Stimulated activated memory B cell treated with anti-CD40 and anti-IgM and Interleukin-4, amounts not matched to agents 10 μg/mL and 1 μg/mL and 100 μg/mL, for 72 hours (primary cell): Measurements from ENCODE around the gene TTC17.

Experiments
- ATAC-seq: fragments of 150-1000 bp; cut with Tn5 transposase; 2 replicates; pipeline ENCODE4 v1.10.0; 2021
- H3K27ac Mint-ChIP-seq: one replicate; pipeline ENCODE4 v1.8.0; 2022; ENCODE audit warnings: mild to moderate bottlenecking, mixed read lengths
- H3K27me3 Mint-ChIP-seq: one replicate; pipeline ENCODE4 v1.8.0; 2022; ENCODE audit warnings: mixed read lengths
- H3K36me3 Mint-ChIP-seq: one replicate; pipeline ENCODE4 v1.8.0; 2022; ENCODE audit warnings: mixed read lengths
- H3K4me1 Mint-ChIP-seq: one replicate; pipeline ENCODE4 v1.8.0; 2022; ENCODE audit warnings: mixed read lengths
- H3K4me3 Mint-ChIP-seq: one replicate; pipeline ENCODE4 v1.8.0; 2022; ENCODE audit warnings: mild to moderate bottlenecking, moderate library complexity, mixed read lengths
- H3K9me3 Mint-ChIP-seq: one replicate; pipeline ENCODE4 v1.8.0; 2022; ENCODE audit warnings: mixed read lengths

TTC17 gene

GRCh38 chr11:43517518-43517917 lies 158.8 kb downstream of the TTC17 start:
- H3K27me3 Mint-ChIP-seq, result peaks cover 36% of the 10 kb centered on the region
- no peaks in the 10 kb centered on the region for H3K4me1 Mint-ChIP-seq
- H3K36me3 Mint-ChIP-seq, result no peaks in the 10 kb centered on the region
- ATAC-seq, result no peak
- H3K4me3 Mint-ChIP-seq, result no peak overlapping the region
- H3K27ac Mint-ChIP-seq, result no peak overlapping the region
- H3K9me3 Mint-ChIP-seq, result peaks cover 8% of the 10 kb centered on the region

DNA sequence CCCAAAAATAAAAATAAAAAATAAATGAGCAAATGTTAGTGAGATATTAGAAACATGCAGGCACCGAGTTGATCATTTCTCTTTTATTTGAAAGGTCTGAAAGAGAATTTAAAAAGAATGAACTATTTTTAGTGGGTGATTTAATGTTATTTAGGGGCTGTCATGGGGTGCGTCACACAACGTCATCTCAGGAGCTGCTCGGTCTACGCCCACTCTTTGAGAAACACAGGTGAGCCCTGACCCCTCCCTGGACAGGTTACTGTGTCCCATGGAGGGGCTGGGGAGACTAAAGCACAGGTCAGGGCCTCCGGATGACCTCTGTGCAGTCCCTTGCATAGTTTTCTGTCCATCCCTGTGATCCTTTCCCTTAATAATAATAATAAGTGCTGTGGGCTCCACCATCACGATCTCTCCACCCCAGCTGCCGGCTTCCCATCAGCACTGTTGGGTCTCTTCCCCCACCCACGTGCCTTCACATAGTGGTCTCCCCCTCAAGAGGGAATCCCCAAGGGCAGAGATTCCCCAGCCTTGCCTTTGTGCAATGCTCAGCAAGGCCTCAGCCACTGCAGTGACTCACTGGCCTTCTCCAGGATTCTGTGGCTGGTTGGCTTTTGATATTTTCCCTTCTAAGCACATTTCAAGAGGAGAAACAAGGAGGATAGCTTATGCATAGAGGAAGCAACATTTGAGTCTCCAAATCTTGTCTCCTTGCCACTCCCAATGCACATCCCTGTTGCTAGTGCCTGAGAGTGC lies 159.9 kb downstream of the TTC17 start:
- Mint-ChIP-seq H3K36me3 (no peaks in the 10 kb centered on the region), H3K4me1 (no peaks in the 10 kb centered on the region), H3K9me3 (peaks cover 7% of the 10 kb centered on the region), H3K4me3 (no peak overlapping the region), H3K27me3 (peaks cover 36% of the 10 kb centered on the region), H3K27ac (no peak overlapping the region)
- ATAC-seq, result no peak

DNA sequence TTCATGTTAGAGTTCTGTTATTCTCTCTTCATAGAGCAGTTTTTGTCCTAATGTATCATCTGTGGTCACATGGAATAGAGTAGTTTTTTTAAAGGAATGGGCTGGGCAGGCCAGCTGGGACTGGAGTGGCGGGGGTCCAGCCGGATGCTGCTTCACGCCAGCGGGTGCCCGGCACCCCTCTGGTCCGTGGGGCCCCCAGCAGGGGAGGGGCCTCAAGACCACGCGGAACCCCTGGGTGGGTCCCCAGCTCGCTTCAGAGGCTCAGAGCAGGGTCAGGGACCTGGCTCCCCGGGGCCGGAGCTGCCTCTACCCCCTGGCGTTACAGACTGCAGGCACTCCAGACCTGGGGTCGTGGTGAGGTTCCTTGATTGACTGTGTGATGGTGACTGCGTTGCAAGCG lies 162.8 kb downstream of the TTC17 start:
- no peak overlapping the region for H3K27ac Mint-ChIP-seq
- peaks cover 14% of the 10 kb centered on the region for H3K9me3 Mint-ChIP-seq
- ATAC-seq, result no peak
- H3K4me3 Mint-ChIP-seq, result no peak overlapping the region
- H3K27me3 Mint-ChIP-seq, result peaks cover 19% of the 10 kb centered on the region
- H3K4me1 Mint-ChIP-seq, result no peaks in the 10 kb centered on the region
- H3K36me3 Mint-ChIP-seq, result no peaks in the 10 kb centered on the region

GRCh38 chr11:43523632-43524031 lies 164.9 kb downstream of the TTC17 start:
- Mint-ChIP-seq H3K9me3 (peaks cover 14% of the 10 kb centered on the region), H3K4me3 (no peak overlapping the region), H3K36me3 (no peaks in the 10 kb centered on the region), H3K27me3 (peaks cover 9% of the 10 kb centered on the region), H3K4me1 (no peaks in the 10 kb centered on the region), H3K27ac (no peak overlapping the region)
- no peak for ATAC-seq

GRCh38 chr11:43532041-43532440 lies 173.3 kb downstream of the TTC17 start:
- Mint-ChIP-seq H3K27ac (no peak overlapping the region), H3K4me1 (no peaks in the 10 kb centered on the region), H3K27me3 (peaks cover 13% of the 10 kb centered on the region), H3K36me3 (no peaks in the 10 kb centered on the region), H3K9me3 (no peaks in the 10 kb centered on the region), H3K4me3 (no peak overlapping the region)
- no peak for ATAC-seq

GRCh38 chr11:43537833-43538615 lies 179.3 kb downstream of the TTC17 start:
- peaks cover 4% of the 10 kb centered on the region for H3K9me3 Mint-ChIP-seq
- H3K27ac Mint-ChIP-seq, result no peak overlapping the region
- H3K36me3 Mint-ChIP-seq, result no peaks in the 10 kb centered on the region
- H3K4me3 Mint-ChIP-seq, result no peak overlapping the region
- no peaks in the 10 kb centered on the region for H3K4me1 Mint-ChIP-seq
- peaks cover 43% of the 10 kb centered on the region for H3K27me3 Mint-ChIP-seq
- ATAC-seq, result no peak

DNA sequence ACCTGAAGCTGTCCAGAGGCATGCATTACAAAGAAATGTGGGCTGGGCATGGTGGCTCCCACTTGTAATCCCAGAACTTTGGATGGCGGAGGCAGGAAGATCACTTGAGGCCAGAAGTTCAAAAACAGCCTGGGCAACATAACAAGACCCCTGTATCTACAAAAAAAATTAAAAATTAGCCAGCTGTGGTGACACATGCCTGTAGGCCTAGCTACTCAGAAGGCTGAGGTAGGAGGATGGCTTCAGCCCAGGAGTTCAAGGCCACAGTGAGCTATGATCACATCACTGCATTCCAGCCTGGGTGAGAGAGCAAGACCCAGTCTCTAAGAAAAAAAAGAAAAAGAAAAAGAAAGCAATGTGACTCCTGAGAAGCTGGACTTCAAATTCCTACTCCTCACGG lies 183.3 kb downstream of the TTC17 start:
- ATAC-seq, result no peak
- Mint-ChIP-seq H3K36me3 (no peaks in the 10 kb centered on the region), H3K4me1 (no peaks in the 10 kb centered on the region), H3K27me3 (peaks cover 30% of the 10 kb centered on the region), H3K27ac (no peak overlapping the region), H3K9me3 (peaks cover 4% of the 10 kb centered on the region), H3K4me3 (no peak overlapping the region)

GRCh38 chr11:43542750-43543712 lies 184.3 kb downstream of the TTC17 start:
- no peaks in the 10 kb centered on the region for H3K4me1 Mint-ChIP-seq
- peaks cover 21% of the 10 kb centered on the region for H3K27me3 Mint-ChIP-seq
- H3K27ac Mint-ChIP-seq, result no peak overlapping the region
- no peak overlapping the region for H3K4me3 Mint-ChIP-seq
- no peak for ATAC-seq
- no peaks in the 10 kb centered on the region for H3K36me3 Mint-ChIP-seq
- H3K9me3 Mint-ChIP-seq, result peaks cover 4% of the 10 kb centered on the region
